ENCODE measurements around the gene CMC1. TPM values are rescaled to one million over a fixed set of nuclear protein-coding genes. Genes with fewer than 3 reads are reported as not detected.

CMC1 gene
- polyA plus RNA-seq, 3 donors: 13.2 to 43.9 (median 40.5) TPM

GRCh38 chr3:28308196-28308595, 66.8 kb downstream of the CMC1 start:
- Histone ChIP-seq H3K27me3 (ENCODE audit: control insufficient read depth in 2 of 2, insufficient read depth in 2 of 2, low read length in 2 of 2) (no peaks in the 10 kb centered on the region), H3K4me1 (ENCODE audit: control insufficient read depth in 1 of 2, insufficient read depth in 2 of 2, low read length in 2 of 2) (peaks cover 6 to 10% of the 10 kb centered on the region in 2 donors), H3K9ac (ENCODE audit: insufficient read depth, low read length, poor library complexity, severe bottlenecking) (no peak overlapping the region), H3K36me3 (replicated peaks in 1 of 2; ENCODE audit: control insufficient read depth in 1 of 2, insufficient read depth in 2 of 2, low read length in 2 of 2) (no peaks in the 10 kb centered on the region), H3K4me3 (replicated peaks in 1 of 3; ENCODE audit: low read depth in 2 of 3, low read length in 3 of 3) (peak overlapping the region in 1 of 3 experiments; percentile 54), H3K27ac (ENCODE audit: low read depth in 1 of 2, low read length in 2 of 2) (peak overlapping the region in 1 of 2 donors; percentile 70), H3K9me3 (replicated peaks in 1 of 2; ENCODE audit: control insufficient read depth in 1 of 2, insufficient read depth in 1 of 2, low read length in 2 of 2) (no peaks in the 10 kb centered on the region), H3K4me2 (replicated peaks; ENCODE audit: extremely low read depth, low read length, poor library complexity, severe bottlenecking) (peak overlapping the region; percentile 47), H2AFZ (ENCODE audit: insufficient read depth, low read depth, low read length, poor library complexity, severe bottlenecking) (no peak overlapping the region), H3K79me2 (ENCODE audit: insufficient read depth, low read length) (peaks cover 4% of the 10 kb centered on the region), H4K20me1 (ENCODE audit: insufficient read depth, low read length) (no peaks in the 10 kb centered on the region)
- Mint-ChIP-seq H3K27me3 (ENCODE audit: low read depth in 3 of 3) (no peaks in the 10 kb centered on the region), H3K9me3 (peaks cover 0 to 2% (median 0%) of the 10 kb centered on the region in 7 donors), H3K36me3 (peaks cover 17 to 19% of the 10 kb centered on the region in 2 donors), H3K4me3 (peak overlapping the region; percentile 13 to 63), H3K27ac (peak overlapping the region; percentile 78 to 93 (median 84)), H3K4me1 (peaks cover 12% of the 10 kb centered on the region)
- intact Hi-C loops (cut with micrococcal nuclease): loop anchor here in 1 of 2 donors (10.0 kb wide), 1 partner anchor 53 kb away; no protein-coding TSS in a partner anchor
- no peak for TF ChIP-seq CTCF (IDR thresholded peaks at IDR 0.05)
- WGBS (ENCODE audit: insufficient coverage): no CpG with 5 or more reads among the region's 3 CpGs
- peak; percentile 45 to 81 (median 74) for DNase-seq

- H4K20me1 ChIP-seq (ENCODE audit: insufficient read depth, low read length): no peaks in the 10 kb centered on the region
- Mint-ChIP-seq H3K27me3 (ENCODE audit: low read depth in 3 of 3) (no peaks in the 10 kb centered on the region), H3K4me1 (no peaks in the 10 kb centered on the region), H3K27ac (no peak overlapping the region), H3K9me3 (peaks cover 0 to 1% (median 0%) of the 10 kb centered on the region in 7 donors), H3K4me3 (no peak overlapping the region), H3K36me3 (peaks cover 20 to 23% of the 10 kb centered on the region in 2 donors)
- H3K9me3 ChIP-seq (replicated peaks in 1 of 2; ENCODE audit: control insufficient read depth in 1 of 2, insufficient read depth in 1 of 2, low read length in 2 of 2): no peaks in the 10 kb centered on the region
- peaks cover 10 to 27% of the 10 kb centered on the region in 2 donors for H3K36me3 ChIP-seq (replicated peaks in 1 of 2; ENCODE audit: control insufficient read depth in 1 of 2, insufficient read depth in 2 of 2, low read length in 2 of 2)
- no peaks in the 10 kb centered on the region for H3K4me1 ChIP-seq (ENCODE audit: control insufficient read depth in 1 of 2, insufficient read depth in 2 of 2, low read length in 2 of 2)
- 90% methylated on average over 1 of the region's 1 CpG for WGBS (ENCODE audit: insufficient coverage)
- no peak overlapping the region for H3K4me3 ChIP-seq (replicated peaks in 1 of 3; ENCODE audit: low read depth in 2 of 3, low read length in 3 of 3)
- DNase-seq: no peak
- no peak for TF ChIP-seq CTCF (IDR thresholded peaks at IDR 0.05)
- no peak overlapping the region for H3K27ac ChIP-seq (ENCODE audit: low read depth in 1 of 2, low read length in 2 of 2)
- no peak overlapping the region for H2AFZ ChIP-seq (ENCODE audit: insufficient read depth, low read depth, low read length, poor library complexity, severe bottlenecking)
- no peaks in the 10 kb centered on the region for H3K79me2 ChIP-seq (ENCODE audit: insufficient read depth, low read length)
- H3K4me2 ChIP-seq (replicated peaks; ENCODE audit: extremely low read depth, low read length, poor library complexity, severe bottlenecking): no peak overlapping the region
- no peak overlapping the region for H3K9ac ChIP-seq (ENCODE audit: insufficient read depth, low read length, poor library complexity, severe bottlenecking)
- intact Hi-C loops (cut with micrococcal nuclease): no loop called here
- no peaks in the 10 kb centered on the region for H3K27me3 ChIP-seq (ENCODE audit: control insufficient read depth in 2 of 2, insufficient read depth in 2 of 2, low read length in 2 of 2)
Observed at GRCh38 chr3:28315711-28316110, 74.3 kb downstream of the CMC1 start.
